GM03348 (cell line): ENCODE data around the gene SBNO2.

ENCODE experiments used
- DNase-seq: peaks from one replicate; pipeline ENCODE4 v3.0.0; 2012; ENCODE audit warnings: low spot score

Gene SBNO2

DNA sequence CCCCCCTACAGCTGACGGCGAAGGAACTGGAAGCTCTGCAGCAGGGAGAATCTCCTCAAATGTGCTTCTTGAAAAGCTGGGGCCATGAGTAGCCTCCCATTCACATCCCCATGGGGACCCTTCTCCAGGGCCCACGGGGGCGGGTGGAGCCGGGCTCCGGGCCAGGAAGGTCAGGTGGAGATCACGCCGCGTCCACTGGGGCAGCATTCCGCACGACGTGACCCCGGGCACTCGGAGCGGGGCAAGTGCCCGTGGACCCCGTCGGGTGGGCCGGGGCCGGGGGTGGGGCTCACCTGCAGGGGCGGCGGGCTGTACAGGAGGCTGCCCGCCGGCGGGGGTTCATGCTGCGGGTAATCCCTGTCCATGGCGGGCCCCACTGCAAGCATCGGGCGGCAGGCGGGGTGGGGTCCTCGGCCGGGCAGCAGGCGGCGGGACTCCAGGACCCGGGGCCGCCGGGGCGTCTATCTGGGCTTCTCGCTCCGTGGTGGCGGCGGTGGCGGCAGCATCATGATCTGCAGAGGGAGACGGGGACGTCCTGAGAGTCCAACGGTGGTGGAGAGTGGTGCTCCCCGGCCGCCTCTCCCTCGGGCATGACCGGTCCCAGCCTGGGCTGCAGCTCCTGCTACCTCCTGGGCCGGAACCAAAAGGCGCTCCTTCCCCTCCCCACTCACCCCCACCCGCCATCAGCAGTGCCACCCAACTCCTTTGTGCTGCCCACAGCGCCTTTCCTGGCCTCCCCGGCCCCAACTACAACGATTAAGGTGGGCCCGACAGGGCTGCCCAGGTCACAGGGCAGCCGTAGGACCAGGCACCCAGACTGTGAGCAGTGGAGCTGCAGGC, 20.0 kb downstream of the SBNO2 start:
- no peak for DNase-seq

DNA sequence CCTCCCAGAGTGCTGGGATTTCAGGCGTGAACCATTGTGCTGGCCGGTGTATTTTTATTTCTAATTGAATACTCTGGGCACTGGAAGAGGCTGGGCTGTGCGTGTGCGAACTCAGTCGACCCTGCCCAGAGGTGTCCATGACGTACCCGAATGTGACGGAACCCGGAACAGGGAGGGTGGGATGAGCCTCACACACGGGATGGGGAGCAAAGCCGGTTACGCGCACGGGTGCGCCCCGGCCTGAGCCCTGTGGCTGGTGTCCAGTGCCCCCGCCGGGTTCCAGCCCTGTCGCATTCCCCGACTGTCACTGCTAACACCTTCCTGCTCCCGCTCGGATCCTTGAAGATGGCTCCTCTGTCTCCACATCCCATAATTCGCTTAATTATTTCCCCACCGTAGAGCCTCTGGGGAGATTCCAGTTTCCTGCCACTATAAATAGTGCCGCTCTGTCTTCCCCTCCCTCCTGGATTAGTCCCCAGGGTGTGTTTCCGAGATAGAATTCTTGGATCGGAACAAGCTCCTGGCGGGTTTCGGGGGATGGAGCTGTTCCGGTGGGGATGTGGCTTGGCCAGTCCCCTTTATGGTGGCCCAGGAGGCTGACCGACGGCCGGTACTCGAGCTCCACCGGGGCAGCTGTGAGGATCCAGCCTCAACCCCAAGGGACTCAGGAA, 22.0 kb downstream of the SBNO2 start:
- peak; percentile 46 for DNase-seq

DNA sequence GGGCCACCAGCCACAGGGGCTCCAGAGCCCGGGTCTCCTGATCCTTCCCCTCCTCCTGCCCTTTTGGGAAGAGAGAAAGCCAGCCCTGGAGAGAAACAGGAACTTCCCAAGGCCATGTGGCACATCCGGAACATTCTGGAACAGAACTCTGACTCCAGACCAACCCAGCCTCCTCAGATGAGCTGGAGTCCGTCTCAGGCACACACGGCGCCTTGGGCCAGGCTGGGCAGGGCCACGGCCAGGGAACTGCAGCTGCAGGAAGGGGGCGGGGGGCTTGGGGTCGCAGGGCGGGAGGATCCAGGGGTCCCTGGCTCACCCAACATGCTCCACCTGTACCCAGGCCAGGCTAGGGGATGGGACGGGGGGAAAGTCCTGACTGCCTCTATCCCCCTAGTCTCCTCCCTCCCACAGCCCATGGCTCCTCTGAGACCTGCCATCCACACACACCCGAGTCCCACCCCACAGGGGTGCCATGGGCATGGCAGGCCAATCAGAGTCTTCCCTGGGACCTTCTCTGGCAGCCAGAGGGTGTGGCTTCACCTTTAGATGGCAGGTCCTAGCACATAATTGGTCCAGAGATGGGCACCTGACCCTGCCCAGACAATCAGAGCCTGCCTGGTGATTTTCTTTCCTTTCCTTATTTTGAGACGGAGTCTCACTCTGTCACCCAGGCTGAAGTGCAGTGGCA, 22.9 kb downstream of the SBNO2 start:
- DNase-seq = no peak

DNA sequence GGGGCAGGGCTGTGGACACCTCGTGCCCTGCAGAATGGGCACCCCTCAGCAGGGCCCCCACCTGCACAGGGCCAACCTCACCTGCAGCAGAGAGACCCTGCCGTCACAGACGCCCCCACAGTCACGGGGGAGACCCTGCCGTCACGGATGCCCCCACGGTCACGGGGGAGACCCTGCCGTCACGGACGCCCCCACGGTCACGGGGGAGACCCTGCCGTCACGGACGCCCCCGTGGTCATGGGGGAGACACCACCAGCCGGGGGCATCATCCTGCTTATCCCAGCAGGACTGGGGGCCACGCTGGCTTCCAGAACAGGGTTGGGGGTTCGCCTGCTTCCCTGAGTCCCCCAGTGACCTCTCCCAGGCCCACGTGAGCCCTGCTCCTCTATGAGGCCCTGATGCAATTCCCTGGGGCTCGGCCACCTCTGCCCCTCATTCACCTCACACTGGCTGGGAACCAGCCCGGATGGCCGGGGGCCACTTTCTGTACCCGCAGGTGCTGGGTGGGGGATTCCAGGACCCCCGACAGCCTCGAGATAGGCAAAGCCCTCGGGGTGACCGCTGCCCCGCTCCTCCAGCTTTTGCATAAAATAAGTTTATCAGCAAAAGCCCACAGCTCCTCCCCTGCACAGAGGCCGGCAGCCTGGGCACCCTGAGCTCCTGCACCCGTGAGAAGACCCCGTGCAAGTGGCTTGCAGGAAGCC, 23.6 kb downstream of the SBNO2 start:
- DNase-seq = no peak

DNA sequence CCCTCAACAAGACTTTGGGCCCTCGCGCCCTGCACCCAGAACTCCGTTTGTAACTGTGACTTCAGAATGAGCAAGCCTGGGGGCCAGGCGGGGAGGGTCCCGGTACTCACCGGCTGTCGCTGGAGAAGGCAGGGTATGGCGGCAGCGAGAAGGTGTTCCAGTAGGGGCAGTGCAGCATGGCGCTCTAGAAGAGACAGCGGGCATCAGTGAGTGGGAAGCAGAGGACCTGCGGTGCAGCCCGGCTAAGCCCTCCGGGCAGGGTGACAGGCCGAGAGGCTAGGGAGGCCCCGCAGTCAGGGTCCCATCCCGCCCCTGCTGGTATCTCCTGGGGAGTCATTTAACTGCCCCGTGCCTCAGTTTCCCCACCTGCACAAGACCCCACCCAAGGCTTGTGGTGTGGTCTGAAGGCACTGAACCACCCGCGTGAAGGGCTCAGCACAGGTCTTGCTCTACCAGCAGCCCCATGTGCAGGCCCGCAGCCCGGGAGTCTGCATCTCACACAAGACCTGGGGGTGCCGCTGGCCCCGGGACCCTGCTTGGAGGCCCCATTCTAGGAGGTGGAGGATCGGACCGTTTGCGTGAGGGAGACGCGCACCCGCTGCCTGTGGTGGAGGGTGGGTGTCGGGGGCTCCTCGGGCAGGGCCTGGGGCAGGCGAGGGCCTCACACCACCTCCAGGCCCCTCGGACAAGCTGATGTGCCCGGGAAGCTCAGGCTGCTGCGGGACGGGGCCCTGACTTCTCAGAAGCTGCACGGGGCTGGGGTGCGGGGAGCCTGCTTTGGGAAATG, 24.6 kb downstream of the SBNO2 start:
- DNase-seq = no peak

DNA sequence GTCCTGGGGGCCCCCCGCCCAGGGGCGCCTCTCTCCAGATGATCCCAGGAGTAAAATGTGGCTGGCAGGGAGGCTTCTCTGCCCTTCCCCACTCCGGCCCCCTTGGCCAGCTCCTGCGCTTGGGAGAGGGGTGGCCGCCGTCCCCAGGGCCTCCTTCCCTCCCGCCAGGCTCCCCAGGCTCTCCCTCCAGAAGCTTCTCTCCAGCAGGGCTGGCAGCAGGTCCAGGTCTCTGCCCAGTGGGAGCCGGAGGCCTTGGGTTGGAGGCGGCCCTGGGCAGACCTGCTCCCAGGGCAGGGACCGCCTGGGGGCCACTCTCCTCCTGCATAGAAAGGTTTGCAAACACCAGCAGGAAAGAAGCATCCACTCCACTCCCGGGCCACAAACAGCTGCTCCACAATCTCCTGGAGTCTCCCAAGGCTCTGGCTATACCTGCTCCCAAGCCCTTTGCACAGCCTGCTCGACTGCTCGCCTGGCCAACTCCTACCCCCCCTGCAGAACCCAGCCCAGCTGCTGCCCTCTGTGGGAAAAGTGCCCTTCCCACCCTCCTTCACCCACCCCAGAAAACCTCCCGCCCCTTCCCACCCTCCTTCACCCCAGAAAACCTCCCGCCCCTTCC, 26.0 kb downstream of the SBNO2 start:
- DNase-seq = no peak

DNA sequence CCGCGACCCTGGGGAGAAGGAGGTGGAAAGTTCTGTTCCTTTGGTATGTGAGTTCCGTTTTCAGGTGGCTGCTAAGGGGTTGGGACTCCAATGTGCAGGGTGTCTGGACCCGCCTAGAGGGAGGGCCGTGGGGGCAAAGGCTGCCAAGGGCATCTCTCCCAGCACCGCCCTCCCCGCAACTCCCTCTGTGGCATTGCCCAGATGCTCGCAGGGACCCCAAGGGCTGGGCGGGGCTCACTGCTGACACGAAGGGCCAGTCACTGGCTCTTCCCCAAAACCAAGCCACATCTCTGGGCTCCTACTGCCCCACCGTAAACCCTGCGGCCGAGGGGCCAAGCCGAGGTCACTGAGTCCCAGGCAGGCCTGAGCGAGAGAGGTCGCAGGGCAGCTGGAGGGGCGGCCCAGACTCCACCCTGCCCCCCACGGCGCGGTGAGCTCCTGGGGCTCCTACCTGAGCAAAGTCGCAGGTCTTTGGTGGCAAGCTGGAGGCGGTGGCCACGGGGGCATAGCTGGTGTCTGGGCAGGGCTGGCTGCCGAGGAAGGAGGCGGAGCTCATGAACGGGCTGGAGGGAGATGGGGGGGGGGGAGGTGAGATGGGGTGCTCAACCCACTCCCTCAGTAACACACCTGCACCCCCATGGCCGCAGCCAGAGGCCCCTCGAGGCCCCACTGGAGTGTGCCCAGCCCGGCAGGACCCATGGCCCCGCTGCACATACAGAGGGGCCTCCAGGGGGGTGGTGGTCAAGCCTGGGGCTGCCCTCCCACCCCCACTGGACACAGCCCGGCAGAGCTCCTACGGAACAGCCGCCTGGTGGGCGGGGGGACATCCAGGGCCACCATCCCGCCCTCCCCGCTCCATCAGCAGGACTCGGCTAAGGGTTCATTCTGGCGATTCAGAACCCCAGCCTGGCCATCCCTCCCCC, 26.9 kb downstream of the SBNO2 start:
- no peak for DNase-seq

DNA sequence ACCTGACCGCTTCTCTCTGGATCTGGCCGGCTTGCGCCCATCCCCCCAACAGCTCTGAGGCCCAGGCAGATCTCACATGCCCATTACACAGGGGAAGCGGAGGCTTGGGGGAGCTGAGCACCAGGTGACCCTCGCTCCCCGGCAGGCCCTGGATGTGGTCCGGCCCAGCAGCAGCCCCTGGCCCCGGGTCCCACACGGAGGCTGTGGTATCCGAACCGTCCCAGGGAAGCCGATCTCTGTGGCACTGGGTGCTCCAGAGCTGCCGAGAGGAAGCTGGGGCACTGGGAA, 27.7 kb downstream of the SBNO2 start:
- DNase-seq = no peak

DNA sequence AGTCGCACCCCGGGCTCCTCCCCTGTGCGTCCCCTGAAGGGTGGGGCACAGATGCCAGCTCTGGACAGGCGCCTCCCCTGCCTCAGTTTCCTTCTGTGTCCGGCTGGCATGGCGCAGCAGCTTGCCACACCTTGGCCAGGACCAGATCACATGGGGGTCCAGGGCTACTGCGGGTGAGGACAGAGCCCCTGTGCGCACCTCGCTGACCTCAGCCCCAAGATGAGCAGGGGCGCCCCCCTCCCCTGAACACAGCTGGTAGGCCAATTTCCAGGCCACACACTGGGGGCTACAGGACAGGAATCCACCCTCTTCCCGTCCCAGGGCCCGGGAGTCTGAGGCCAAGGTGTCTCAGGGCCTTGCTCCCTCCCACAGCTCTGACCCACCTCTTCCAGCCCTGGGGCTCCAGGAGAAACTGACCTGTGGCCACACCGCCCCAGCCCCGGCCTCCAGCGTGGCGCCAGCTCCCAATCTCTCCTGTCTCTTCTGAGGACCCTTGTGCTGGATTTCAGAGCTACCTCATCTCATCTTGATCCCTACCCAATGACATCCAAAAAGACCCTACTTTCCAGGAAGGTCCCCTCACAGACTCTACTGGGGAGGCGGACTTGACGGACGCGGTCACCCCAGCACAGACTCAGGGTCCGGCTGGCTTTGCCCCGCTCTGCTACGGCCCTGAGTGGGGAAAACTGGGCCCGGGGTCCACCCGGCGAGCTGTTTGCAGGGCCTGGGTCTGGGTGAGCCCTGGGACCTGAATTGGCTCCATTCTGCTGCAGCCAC, 28.2 kb downstream of the SBNO2 start:
- DNase-seq = no peak

DNA sequence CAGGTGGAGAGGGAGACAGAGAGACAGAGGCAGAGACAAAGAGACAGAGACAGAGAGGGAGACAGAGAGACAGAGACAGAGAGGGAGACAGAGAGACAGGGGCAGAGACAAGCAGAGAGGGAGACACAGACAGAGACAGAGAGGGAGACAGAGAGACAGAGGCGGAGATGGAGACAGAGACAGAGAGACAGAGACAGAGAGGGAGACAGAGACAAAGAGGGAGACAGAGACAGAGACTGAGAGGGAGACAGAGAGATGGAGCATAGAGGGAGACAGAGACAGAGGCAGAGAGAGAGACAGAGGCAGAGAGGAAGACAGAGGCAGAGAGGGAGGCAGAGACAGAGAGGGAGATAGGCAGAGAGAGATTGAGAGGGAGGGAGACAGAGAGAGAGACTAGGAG, 29.3 kb downstream of the SBNO2 start:
- DNase-seq = no peak

DNA sequence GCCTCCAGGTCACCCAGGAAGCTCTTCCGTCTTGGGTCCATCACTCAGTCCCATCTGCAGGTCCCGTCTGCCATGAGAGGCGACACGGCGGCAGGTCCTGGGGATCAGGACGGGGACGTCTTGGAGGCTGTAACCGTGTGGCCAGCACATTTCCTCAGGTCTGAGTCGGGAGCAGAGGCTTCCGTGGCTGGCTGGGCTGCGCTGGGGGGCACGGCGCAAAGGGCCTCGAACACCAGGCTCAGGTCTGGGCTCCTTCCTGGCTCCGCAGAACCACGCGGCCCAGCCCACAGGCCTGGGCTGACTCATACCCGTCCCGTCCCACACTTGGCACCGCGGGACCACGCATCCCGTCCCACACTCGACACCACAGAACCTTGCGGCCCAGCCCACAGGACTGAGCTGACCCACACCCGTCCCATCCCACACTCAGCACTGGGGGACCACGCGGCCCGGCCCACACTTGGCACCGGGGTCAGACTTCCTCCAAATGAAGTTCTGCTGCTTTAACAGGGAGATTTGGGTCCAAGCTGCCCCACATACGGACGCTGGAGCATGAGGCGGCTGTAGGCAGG, 30.2 kb downstream of the SBNO2 start:
- DNase-seq = no peak

DNA sequence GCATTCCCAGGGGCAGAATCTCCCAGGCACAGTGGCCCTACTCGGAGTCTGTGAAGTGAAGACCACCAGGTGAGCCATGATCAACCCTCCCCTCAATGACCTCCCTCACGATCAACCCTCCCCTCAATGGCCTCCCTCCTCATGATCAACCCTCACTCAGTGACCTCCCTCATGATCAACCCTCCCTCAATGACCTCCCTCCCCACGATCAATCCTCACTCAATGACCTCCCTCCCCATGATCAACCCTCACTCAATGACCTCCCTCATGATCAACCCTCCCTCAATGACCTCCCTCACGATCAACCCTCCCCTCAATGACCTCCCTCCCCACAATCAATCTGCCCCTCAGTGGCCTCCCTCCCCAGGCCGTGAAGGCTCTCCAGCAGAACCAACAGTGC, 32.1 kb downstream of the SBNO2 start:
- DNase-seq = no peak

DNA sequence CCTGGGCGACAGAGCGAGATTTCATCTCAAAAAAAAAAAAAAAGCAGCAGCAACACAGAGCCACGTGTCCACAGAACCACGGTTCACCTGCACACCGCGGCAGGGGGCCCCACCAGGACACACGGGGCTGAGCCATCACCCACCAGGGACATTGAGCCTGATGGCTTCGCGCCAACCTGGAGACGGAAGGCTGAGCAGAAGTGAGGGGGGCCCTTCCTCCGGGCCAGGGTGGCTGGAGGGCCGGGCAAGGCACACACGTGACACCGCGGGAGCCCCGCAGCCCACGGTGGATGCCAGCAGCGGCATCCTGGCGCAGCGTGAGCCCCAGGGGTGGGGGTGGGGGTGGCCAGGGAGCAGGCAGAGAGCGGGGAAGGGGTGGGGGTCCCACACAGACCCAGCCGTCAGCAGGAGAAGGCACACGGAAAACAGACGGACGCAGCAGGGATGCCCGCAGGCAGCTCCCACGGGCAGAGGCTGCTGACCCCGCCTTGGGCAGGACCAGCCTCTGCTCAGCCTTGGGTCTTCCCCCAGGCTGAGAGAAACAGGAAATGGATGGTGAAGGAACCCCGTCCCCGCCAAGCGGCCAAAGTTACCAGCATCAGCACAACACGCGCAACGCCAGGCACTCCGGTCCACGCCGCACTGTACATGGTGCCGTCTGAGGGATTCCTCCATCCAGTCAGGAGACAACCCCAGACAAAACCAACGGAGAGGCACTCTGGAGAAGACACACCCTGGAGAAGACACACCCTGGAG, 33.6 kb downstream of the SBNO2 start:
- no peak for DNase-seq

DNA sequence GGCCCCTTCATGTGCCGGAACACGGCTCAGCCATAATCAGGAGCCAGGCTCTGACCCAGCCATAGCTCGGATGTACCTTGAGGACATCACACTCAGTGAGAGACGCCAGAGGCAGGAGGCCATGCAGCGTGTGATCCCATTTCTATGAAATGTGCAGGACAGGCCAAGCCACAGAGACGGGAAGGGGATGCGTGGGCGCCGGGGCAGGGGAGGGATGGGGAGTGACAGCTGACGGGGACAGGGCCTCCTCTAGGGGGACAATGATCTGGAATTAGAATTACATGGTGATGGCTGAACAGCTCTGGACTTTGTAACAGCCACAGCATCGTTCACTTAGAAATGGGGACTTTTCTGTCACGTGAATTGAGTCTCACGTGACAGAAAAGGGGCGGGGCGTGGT, 34.9 kb downstream of the SBNO2 start:
- no peak for DNase-seq

DNA sequence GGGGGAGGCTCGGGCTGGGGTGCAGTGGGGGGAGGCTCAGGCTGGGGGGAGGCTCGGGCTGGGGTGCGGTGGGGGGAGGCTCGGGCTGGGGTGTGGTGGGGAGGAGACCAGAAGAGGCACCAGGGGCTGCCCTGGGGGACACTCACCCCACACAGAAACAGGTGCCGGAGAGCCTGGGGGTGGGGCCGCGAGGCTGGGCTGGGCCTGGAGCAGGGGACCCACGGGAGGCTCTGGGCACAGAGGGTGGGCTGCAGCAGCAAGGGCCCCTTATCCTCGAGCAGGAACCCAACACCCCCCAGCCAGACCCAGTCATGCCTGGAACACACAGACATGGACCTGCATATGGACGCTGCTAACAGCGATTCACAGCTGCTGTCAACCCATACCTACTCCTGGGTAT, 35.9 kb downstream of the SBNO2 start:
- no peak for DNase-seq

DNA sequence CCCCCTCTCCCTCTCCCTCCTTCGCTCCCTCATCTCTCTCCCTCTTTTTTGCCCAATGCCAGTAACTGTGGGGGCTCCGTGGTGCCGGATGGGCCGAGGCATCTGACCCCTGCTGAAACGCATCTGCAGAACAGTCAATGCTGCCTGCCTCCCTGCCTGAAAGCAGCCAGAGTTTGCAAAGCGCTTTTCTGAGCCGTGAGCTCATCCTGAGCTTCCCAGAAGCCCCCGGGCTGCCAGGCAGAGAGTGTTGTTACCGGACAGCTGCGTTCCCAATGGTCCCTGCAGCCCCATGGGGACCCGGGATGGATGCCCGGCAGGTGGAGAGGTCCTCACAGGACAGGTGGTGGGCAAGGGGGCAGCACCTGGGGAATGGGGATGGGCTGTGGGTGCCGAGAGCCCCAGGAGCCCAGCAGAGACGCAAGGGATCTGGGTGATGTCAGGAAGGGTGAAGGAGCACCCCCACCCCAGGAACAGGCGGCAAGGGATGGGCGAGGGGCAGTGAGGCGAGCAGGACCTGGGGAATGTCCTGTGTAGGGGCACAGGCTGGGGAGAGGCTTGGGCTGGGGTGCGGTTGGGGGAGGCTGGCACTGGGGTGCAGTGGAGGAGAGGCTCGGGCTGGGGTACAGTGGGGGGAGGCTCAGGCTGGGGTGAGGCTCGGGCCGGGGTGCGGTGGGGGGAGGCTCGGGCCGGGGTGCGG, 37.3 kb downstream of the SBNO2 start:
- DNase-seq = no peak

DNA sequence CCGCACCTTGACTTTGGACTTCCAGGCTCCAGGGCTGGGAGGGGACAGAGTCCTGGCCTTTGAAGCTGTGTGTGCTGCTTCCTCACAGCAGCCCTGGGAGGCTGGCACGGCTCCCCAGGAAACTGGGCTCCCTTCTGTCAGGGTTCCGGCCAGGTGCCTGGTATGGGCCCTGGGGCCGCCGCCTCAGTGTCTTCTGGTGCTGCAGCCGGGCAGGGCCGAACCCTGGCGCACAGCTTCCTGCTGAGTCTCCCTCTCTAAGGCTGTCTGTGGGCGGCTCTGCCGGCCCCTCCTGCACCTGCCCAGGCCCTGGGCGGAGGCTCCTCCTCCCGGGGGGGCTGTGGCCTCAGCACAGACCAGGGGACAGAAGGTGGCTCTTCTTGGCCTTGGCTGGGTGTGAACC, 37.9 kb downstream of the SBNO2 start:
- no peak for DNase-seq

DNA sequence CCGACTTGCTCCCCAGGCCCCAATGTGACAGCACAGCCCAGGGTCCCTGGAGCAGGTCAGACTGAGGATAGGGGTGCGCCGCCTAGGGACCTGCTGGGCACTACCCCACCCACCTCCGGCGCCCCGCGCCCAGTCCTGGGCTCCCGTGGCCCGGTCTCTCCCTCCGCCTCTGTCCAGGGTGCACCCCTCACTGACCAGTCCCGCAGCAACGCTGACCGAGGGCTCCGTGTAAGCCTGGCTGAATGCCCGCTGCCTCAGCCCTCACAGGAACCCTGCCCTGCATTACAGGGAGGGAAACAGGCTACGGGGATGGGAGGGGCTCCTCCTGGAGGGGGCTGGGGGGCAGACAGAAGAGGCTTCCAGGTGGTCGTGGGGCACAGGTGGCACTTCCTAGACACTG, 38.6 kb downstream of the SBNO2 start:
- DNase-seq = no peak
